ENCODE data around the gene CHRNA3.
"Not testable (repeated sequence)": the region's sequence is repeated elsewhere in the genome, so short reads cannot be mapped to it uniquely, and the experiment has no call there.

CHRNA3 gene

DNA sequence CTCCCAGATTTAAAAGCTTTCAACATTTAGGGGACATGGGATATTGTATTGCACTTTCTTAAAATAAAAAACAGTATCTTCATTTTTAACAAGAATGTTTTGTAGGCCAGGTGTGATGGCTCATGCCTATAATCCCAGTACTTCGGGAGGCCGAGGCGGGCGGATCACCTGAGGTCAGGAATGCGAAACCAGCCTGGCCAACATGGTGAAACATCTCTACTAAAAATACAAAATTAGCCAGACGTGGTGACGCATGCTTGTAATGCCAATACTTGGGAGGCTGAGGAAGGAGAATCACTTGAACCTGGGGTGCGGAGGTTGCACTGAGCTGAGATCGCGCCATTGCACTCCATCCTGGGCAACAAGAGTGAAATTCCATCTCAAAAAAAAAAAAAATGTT lies 60.6 kb downstream of the CHRNA3 start:
- DNase-seq (ENCODE audit: low read depth in 3 of 3): not testable (repeated sequence)

DNA sequence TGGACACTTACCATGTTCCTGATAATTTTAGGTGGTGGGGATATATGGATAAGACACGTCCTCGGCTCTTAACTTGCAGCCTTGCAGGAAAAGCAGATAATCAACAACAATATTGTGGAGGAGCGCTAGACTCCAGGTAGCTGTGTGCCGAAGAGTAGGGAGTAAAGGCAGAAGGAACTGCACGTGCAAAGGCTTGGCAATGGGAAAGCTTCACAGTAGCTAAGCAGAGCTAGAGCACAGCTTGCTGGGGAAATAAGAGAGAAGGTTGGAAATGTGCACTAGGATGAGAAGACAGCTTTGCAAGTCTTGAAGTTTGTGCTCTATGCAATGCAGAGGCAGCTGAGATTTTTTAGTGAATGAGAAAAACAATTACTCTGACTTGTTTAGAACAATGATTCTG lies 68.2 kb downstream of the CHRNA3 start:
- DNase-seq (ENCODE audit: low read depth in 3 of 3): no peak

- DNase-seq (ENCODE audit: low read depth in 3 of 3): no peak
Measured at GRCh38 chr15:78551902-78552301, 68.9 kb downstream of the CHRNA3 start.

DNA sequence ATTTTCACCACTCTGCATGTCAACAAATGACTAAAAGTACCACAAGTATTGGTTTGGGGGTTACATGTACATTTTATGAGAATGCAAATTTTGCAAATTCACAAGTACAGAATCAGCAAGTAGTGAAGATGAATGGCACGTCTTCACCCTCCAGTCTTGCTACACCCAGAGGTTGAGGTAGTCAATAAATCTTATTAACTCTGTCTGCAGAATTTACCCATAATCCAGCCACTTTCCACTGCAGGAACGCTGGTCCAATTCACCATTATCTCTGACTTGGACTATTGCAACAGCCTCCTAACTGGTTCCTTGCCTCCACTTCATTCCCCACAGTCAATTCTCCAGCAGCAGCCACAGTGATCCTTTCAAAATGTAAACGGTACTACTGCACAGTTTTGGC lies 70.0 kb downstream of the CHRNA3 start:
- no peak for DNase-seq (ENCODE audit: low read depth in 3 of 3)

- no peak for DNase-seq (ENCODE audit: low read depth in 3 of 3)
Measured at GRCh38 chr15:78550194-78550593, 70.6 kb downstream of the CHRNA3 start.
